ENCODE results near the gene CFAP157.

The CFAP157 gene

GRCh38 chr9:127710204-127710783 lies 3.5 kb downstream of the CFAP157 start:
- Histone ChIP-seq H3K36me3 (replicated peaks in 1 of 2; ENCODE audit: control insufficient read depth in 2 of 2, insufficient read depth in 2 of 2, low read length in 2 of 2) (no peaks in the 10 kb centered on the region), H3K4ac (ENCODE audit: low read length) (no peak overlapping the region)
- WGBS, 2 donors (ENCODE audit: extremely low coverage in 2 of 2, insufficient read length in 2 of 2, insufficient replicate concordance in 1 of 2): no CpG with 5 or more reads among the region's 10 CpGs

GRCh38 chr9:127711226-127711701 lies 4.5 kb downstream of the CFAP157 start:
- H3K79me1 ChIP-seq (ENCODE audit: low read depth, low read length): peaks cover 4% of the 10 kb centered on the region

More at GRCh38 chr9:127710204-127710783, 3.5 kb downstream of the CFAP157 start:
- Histone ChIP-seq H3K27ac (replicated peaks; ENCODE audit: low read length) (no peak overlapping the region), H4K8ac (ENCODE audit: low read depth, low read length) (peak overlapping the region; percentile 30), H2BK5ac (ENCODE audit: low read length) (no peak overlapping the region), H2AFZ (ENCODE audit: low read length) (no peak overlapping the region), H2BK12ac (ENCODE audit: low read length) (no peak overlapping the region), H3K9me3 (replicated peaks in 1 of 2; ENCODE audit: control insufficient read depth in 2 of 2, insufficient read depth in 1 of 2, low read depth in 1 of 2, low read length in 2 of 2) (peaks cover 0 to 3% of the 10 kb centered on the region in 2 donors), H3K9ac (ENCODE audit: low read depth, low read length, poor library complexity) (no peak overlapping the region), H3K23ac (ENCODE audit: low read depth, low read length, poor library complexity) (peak overlapping the region; percentile 67), H3K4me2 (ENCODE audit: insufficient read depth, low read length, poor library complexity, severe bottlenecking) (no peak overlapping the region), H3K4me3 (ENCODE audit: low read length in 2 of 2) (no peak overlapping the region), H4K91ac (ENCODE audit: low read depth, low read length, poor library complexity) (no peak overlapping the region), H3K79me1 (ENCODE audit: low read depth, low read length) (peaks cover 4% of the 10 kb centered on the region), H3K27me3 (ENCODE audit: control insufficient read depth in 3 of 3, insufficient read depth in 3 of 3, low read depth in 1 of 3, low read length in 3 of 3) (peaks cover 0 to 10% (median 0%) of the 10 kb centered on the region in 3 experiments), H3K18ac (ENCODE audit: low read length) (no peak overlapping the region), H3K4me1 (ENCODE audit: control insufficient read depth in 2 of 2, insufficient read depth in 1 of 2, low read depth in 1 of 2, low read length in 2 of 2) (peaks cover 10 to 28% of the 10 kb centered on the region in 2 donors), H2BK120ac (ENCODE audit: low read depth, low read length) (no peak overlapping the region), H3K14ac (ENCODE audit: low read length) (peak overlapping the region; percentile 65), H2AK5ac (ENCODE audit: low read depth, low read length) (peak overlapping the region; percentile 86), H2BK15ac (ENCODE audit: low read length) (no peak overlapping the region)
- DNase-seq (ENCODE audit: low spot score): no peak

GRCh38 chr9:127711831-127712274 lies 5.1 kb downstream of the CFAP157 start:
- peak overlapping the region; percentile 39 for H2BK15ac ChIP-seq (ENCODE audit: low read length)
- peak overlapping the region; percentile 14 for H3K4me2 ChIP-seq (ENCODE audit: insufficient read depth, low read length, poor library complexity, severe bottlenecking)
- WGBS, 2 donors (ENCODE audit: extremely low coverage in 2 of 2, insufficient read length in 2 of 2, insufficient replicate concordance in 1 of 2): no CpG with 5 or more reads among the region's 11 CpGs
- peaks cover 4% of the 10 kb centered on the region for H3K79me1 ChIP-seq (ENCODE audit: low read depth, low read length)
- H2AFZ ChIP-seq (ENCODE audit: low read length): no peak overlapping the region
- peak overlapping the region; percentile 39 for H2BK5ac ChIP-seq (ENCODE audit: low read length)
- H3K27me3 ChIP-seq (ENCODE audit: control insufficient read depth in 3 of 3, insufficient read depth in 3 of 3, low read depth in 1 of 3, low read length in 3 of 3): peaks cover 0 to 10% (median 0%) of the 10 kb centered on the region in 3 experiments
- no peak overlapping the region for H2BK12ac ChIP-seq (ENCODE audit: low read length)
- H3K9me3 ChIP-seq (replicated peaks in 1 of 2; ENCODE audit: control insufficient read depth in 2 of 2, insufficient read depth in 1 of 2, low read depth in 1 of 2, low read length in 2 of 2): peaks cover 0 to 3% of the 10 kb centered on the region in 2 donors
- H3K4me3 ChIP-seq (ENCODE audit: low read length in 2 of 2): no peak overlapping the region
- H3K27ac ChIP-seq (replicated peaks; ENCODE audit: low read length): no peak overlapping the region
- peaks cover 6 to 28% of the 10 kb centered on the region in 2 donors for H3K4me1 ChIP-seq (ENCODE audit: control insufficient read depth in 2 of 2, insufficient read depth in 1 of 2, low read depth in 1 of 2, low read length in 2 of 2)
- H3K9ac ChIP-seq (ENCODE audit: low read depth, low read length, poor library complexity): peak overlapping the region; percentile 89
- H3K36me3 ChIP-seq (replicated peaks in 1 of 2; ENCODE audit: control insufficient read depth in 2 of 2, insufficient read depth in 2 of 2, low read length in 2 of 2): no peaks in the 10 kb centered on the region
- peak overlapping the region; percentile 0 for H3K23ac ChIP-seq (ENCODE audit: low read depth, low read length, poor library complexity)
- no peak overlapping the region for H2BK120ac ChIP-seq (ENCODE audit: low read depth, low read length)
- no peak for DNase-seq (ENCODE audit: low spot score)
- peak overlapping the region; percentile 95 for H3K14ac ChIP-seq (ENCODE audit: low read length)
- no peak overlapping the region for H4K91ac ChIP-seq (ENCODE audit: low read depth, low read length, poor library complexity)
- no peak overlapping the region for H3K4ac ChIP-seq (ENCODE audit: low read length)
- no peak overlapping the region for H2AK5ac ChIP-seq (ENCODE audit: low read depth, low read length)
- peak overlapping the region; percentile 62 for H3K18ac ChIP-seq (ENCODE audit: low read length)
- no peak overlapping the region for H4K8ac ChIP-seq (ENCODE audit: low read depth, low read length)

More at GRCh38 chr9:127711226-127711701, 4.5 kb downstream of the CFAP157 start:
- Histone ChIP-seq H3K23ac (ENCODE audit: low read depth, low read length, poor library complexity) (peak overlapping the region; percentile 0), H4K91ac (ENCODE audit: low read depth, low read length, poor library complexity) (no peak overlapping the region), H3K4me3 (ENCODE audit: low read length in 2 of 2) (no peak overlapping the region), H3K27me3 (ENCODE audit: control insufficient read depth in 3 of 3, insufficient read depth in 3 of 3, low read depth in 1 of 3, low read length in 3 of 3) (peaks cover 0 to 10% (median 0%) of the 10 kb centered on the region in 3 experiments), H4K8ac (ENCODE audit: low read depth, low read length) (no peak overlapping the region), H2AFZ (ENCODE audit: low read length) (no peak overlapping the region), H3K36me3 (replicated peaks in 1 of 2; ENCODE audit: control insufficient read depth in 2 of 2, insufficient read depth in 2 of 2, low read length in 2 of 2) (no peaks in the 10 kb centered on the region), H3K18ac (ENCODE audit: low read length) (no peak overlapping the region), H2BK15ac (ENCODE audit: low read length) (no peak overlapping the region), H3K9ac (ENCODE audit: low read depth, low read length, poor library complexity) (peak overlapping the region; percentile 89), H3K4ac (ENCODE audit: low read length) (no peak overlapping the region), H2BK120ac (ENCODE audit: low read depth, low read length) (no peak overlapping the region), H2BK12ac (ENCODE audit: low read length) (no peak overlapping the region), H3K9me3 (replicated peaks in 1 of 2; ENCODE audit: control insufficient read depth in 2 of 2, insufficient read depth in 1 of 2, low read depth in 1 of 2, low read length in 2 of 2) (peaks cover 0 to 3% of the 10 kb centered on the region in 2 donors), H3K27ac (replicated peaks; ENCODE audit: low read length) (no peak overlapping the region), H3K14ac (ENCODE audit: low read length) (peak overlapping the region; percentile 95), H3K4me2 (ENCODE audit: insufficient read depth, low read length, poor library complexity, severe bottlenecking) (no peak overlapping the region), H2BK5ac (ENCODE audit: low read length) (no peak overlapping the region), H2AK5ac (ENCODE audit: low read depth, low read length) (no peak overlapping the region), H3K4me1 (ENCODE audit: control insufficient read depth in 2 of 2, insufficient read depth in 1 of 2, low read depth in 1 of 2, low read length in 2 of 2) (peaks cover 6 to 25% of the 10 kb centered on the region in 2 donors)
- no peak for DNase-seq (ENCODE audit: low spot score)
- no CpG with 5 or more reads among the region's 9 CpGs for WGBS, 2 donors (ENCODE audit: extremely low coverage in 2 of 2, insufficient read length in 2 of 2, insufficient replicate concordance in 1 of 2)

- no peak overlapping the region for H3K18ac ChIP-seq (ENCODE audit: low read length)
- H4K8ac ChIP-seq (ENCODE audit: low read depth, low read length): no peak overlapping the region
- peak overlapping the region; percentile 91 for H3K14ac ChIP-seq (ENCODE audit: low read length)
- H2BK12ac ChIP-seq (ENCODE audit: low read length): no peak overlapping the region
- peaks cover 6 to 28% of the 10 kb centered on the region in 2 donors for H3K4me1 ChIP-seq (ENCODE audit: control insufficient read depth in 2 of 2, insufficient read depth in 1 of 2, low read depth in 1 of 2, low read length in 2 of 2)
- H3K27ac ChIP-seq (replicated peaks; ENCODE audit: low read length): no peak overlapping the region
- no peak overlapping the region for H3K23ac ChIP-seq (ENCODE audit: low read depth, low read length, poor library complexity)
- no peak overlapping the region for H4K91ac ChIP-seq (ENCODE audit: low read depth, low read length, poor library complexity)
- DNase-seq (ENCODE audit: low spot score): no peak
- no peak overlapping the region for H3K4ac ChIP-seq (ENCODE audit: low read length)
- peak overlapping the region; percentile 27 for H2BK15ac ChIP-seq (ENCODE audit: low read length)
- no CpG with 5 or more reads among the region's 11 CpGs for WGBS, 2 donors (ENCODE audit: extremely low coverage in 2 of 2, insufficient read length in 2 of 2, insufficient replicate concordance in 1 of 2)
- no peak overlapping the region for H3K4me3 ChIP-seq (ENCODE audit: low read length in 2 of 2)
- peaks cover 0 to 10% (median 0%) of the 10 kb centered on the region in 3 experiments for H3K27me3 ChIP-seq (ENCODE audit: control insufficient read depth in 3 of 3, insufficient read depth in 3 of 3, low read depth in 1 of 3, low read length in 3 of 3)
- H2BK120ac ChIP-seq (ENCODE audit: low read depth, low read length): no peak overlapping the region
- H2AK5ac ChIP-seq (ENCODE audit: low read depth, low read length): peak overlapping the region; percentile 78
- no peak overlapping the region for H2AFZ ChIP-seq (ENCODE audit: low read length)
- no peak overlapping the region for H3K4me2 ChIP-seq (ENCODE audit: insufficient read depth, low read length, poor library complexity, severe bottlenecking)
- peak overlapping the region; percentile 39 for H2BK5ac ChIP-seq (ENCODE audit: low read length)
- H3K79me1 ChIP-seq (ENCODE audit: low read depth, low read length): peaks cover 4% of the 10 kb centered on the region
- H3K9me3 ChIP-seq (replicated peaks in 1 of 2; ENCODE audit: control insufficient read depth in 2 of 2, insufficient read depth in 1 of 2, low read depth in 1 of 2, low read length in 2 of 2): peaks cover 0 to 3% of the 10 kb centered on the region in 2 donors
- H3K9ac ChIP-seq (ENCODE audit: low read depth, low read length, poor library complexity): no peak overlapping the region
- H3K36me3 ChIP-seq (replicated peaks in 1 of 2; ENCODE audit: control insufficient read depth in 2 of 2, insufficient read depth in 2 of 2, low read length in 2 of 2): no peaks in the 10 kb centered on the region
These were observed 5.6 kb downstream of the CFAP157 start for GRCh38 chr9:127712371-127712770.
